ENCODE measurements around the gene PABPC1L2B.
"Not testable (repeated sequence)": the region's sequence is repeated elsewhere in the genome, so short reads cannot be mapped to it uniquely, and the experiment has no call there.

PABPC1L2B gene

DNA sequence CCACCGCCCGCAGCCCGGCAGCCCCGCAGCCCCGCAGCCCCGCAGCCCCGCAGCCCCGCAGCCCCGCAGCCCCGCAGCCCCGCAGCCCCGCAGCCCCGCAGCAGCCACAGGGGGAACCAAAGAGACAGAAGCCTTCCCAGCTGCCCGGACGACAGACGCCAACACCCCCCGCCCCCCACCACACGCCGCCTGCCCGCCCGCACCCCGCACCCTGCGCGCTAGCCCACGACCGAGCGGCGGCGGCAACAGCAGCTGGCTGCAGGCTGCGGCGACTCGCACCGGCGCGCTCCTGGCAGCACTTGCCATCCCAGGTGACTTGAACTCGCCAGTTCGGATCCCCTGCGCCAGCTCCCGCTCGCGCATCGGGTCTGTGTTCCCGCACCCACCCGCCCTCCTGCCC is at the start of gene PABPC1L2B:
Gene PABPC1L2B, plus strand, starts transcription at position 207 of the 400 bp plus-strand sequence. CDS start 704 bp downstream, outside the sequence.
- not testable (repeated sequence) for DNase-seq (ENCODE audit: low read depth)

DNA sequence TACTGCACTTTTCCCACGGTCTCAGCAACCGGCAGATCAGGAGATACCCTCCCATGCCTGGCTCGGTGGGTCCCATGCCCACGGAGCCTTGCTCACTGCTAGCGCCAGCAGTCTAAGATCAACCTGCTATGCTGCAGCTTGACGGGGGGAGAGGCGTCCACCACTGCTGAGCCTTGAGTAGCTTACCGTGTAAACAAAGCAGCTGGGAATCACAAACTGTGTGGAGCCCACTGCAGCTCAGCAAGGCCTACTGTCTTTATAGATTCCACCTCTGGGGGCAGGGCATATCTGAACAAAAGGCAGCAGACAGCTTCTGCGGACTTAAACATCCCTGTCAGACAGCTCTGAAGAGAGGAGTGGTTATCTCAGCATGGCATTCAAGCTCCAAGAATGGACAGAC is 42.8 kb upstream of the PABPC1L2B start:
- DNase-seq (ENCODE audit: low read depth), result not testable (repeated sequence)

GRCh38 chrX:72971859-72972258 is 30.9 kb upstream of the PABPC1L2B start:
- DNase-seq (ENCODE audit: low read depth), result not testable (repeated sequence)

DNA sequence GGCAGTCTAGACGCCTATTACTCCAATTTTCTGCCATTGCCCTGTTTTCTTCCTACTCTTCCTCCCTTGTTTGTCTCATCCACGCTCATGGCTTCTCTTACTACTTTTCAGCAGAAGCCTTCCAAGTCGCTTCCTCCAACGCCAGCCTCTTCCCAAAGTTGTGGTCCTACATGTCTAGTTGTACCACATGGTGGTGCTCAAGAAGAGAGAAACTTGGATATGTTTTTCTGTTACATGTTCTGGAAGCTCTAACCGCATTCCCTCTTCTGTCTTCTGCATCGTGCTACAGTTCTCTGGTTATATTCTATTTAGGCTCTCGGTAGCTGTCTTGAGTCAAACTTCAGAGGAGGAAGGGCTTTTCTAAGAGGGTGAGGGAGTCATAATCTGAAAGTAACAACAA is 27.9 kb upstream of the PABPC1L2B start:
- DNase-seq (ENCODE audit: low read depth), result not testable (repeated sequence)

GRCh38 chrX:72980894-72981469 is 21.8 kb upstream of the PABPC1L2B start:
- DNase-seq (ENCODE audit: low read depth), result not testable (repeated sequence)

DNA sequence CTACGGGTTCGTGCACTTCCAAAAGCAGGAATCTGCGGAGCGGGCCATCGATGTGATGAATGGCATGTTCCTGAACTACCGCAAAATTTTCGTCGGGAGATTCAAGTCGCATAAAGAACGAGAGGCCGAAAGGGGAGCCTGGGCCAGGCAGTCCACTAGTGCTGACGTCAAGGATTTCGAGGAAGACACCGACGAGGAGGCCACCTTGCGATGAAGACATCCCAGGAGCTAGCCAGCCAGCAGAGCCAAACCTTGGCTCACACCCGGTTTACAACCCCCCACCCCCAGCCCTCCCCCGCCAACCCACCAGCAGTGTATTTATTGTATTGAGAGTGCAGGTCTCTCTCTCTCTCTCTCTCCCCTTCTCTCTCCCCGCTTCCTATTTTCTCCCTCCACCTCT is 1.3 kb downstream of the PABPC1L2B start:
- not testable (repeated sequence) for DNase-seq (ENCODE audit: low read depth)

- DNase-seq (ENCODE audit: low read depth), result no peak
These were observed 18.8 kb downstream of the PABPC1L2B start for GRCh38 chrX:73021361-73022092.

- not testable (repeated sequence) for DNase-seq (ENCODE audit: low read depth)
These were observed 19.3 kb downstream of the PABPC1L2B start for GRCh38 chrX:73022093-73022445.

DNA sequence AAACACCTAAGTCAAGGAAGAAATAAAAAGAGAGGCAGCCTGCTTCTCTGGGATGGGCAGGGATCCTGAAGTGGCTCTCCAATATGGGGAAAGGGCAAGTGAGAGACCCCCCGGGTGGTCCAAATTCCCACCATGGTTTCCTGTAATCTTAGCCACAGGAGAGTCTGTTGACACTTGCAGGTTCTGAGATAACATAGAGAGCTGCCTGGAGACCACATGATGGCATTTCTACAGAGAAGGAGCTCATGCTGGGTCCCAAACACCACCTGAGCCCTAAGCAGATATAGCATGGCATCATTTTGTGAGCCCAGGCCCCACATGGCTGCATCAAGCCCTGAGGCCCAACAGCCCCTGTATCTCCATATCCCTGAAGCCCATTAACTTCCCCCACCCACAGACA is 26.1 kb downstream of the PABPC1L2B start:
- no peak for DNase-seq (ENCODE audit: low read depth)

All from fibroblast of gingiva (primary cell).